ENCODE results near the gene KIR3DL1.
"Not testable (repeated sequence)": the region's sequence is repeated elsewhere in the genome, so short reads cannot be mapped to it uniquely, and the experiment has no call there.

KIR3DL1 gene

DNA sequence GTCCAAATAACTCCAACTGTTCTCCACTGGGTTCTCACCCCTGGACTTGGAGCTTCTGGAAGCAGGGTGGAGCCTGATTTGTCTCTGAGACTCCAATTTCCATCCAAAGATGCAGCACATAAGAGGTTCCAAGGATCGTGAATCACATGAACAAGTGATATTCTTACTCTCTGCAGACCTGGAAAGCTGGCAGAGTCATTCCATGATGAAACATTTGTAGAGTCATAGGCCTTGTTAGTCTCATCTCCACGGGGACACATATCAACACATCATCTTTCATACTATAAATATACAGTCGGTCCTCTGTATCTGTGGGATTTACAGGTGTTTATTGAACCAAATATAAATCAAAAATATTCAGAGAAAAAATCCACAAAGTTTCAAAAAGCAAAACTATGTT lies 1.7 kb upstream of the KIR3DL1 start:
- not testable (repeated sequence) for DNase-seq (ENCODE audit: low read depth, low spot score)

DNA sequence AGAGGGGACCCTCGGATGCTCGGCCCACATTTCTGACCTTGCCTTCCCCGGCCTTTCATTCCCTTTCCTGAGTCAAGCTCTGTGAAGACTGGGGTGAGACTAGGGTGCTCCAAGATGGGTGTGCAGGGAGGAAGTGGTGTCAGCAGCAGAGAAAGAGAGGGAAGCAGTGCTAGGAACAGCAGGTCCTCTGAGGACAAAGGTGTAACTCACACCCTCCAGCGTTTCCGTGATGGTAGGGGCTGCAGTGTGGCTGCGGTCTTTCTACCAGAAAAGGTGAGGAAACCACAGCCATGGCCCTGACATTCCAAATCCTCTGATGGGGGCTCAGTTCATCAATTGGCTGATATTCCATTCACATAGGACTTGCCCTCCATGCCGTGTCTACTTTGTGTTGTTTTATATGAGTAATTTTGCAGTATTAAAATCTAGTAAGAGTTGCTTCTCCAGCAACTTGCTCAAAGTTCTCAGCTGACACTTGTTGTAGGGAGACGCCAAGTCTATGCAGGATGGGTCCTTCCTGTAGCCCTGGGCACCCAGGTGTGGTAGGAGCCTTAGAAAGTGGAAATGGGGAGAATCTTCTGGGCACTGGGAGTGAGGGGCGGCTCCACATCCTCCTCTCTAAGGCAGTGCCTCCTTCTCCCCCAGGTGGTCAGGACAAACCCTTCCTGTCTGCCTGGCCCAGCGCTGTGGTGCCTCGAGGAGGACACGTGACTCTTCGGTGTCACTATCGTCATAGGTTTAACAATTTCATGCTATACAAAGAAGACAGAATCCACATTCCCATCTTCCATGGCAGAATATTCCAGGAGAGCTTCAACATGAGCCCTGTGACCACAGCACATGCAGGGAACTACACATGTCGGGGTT lies 1.6 kb downstream of the KIR3DL1 start:
- no peak for DNase-seq (ENCODE audit: low read depth, low spot score)

DNA sequence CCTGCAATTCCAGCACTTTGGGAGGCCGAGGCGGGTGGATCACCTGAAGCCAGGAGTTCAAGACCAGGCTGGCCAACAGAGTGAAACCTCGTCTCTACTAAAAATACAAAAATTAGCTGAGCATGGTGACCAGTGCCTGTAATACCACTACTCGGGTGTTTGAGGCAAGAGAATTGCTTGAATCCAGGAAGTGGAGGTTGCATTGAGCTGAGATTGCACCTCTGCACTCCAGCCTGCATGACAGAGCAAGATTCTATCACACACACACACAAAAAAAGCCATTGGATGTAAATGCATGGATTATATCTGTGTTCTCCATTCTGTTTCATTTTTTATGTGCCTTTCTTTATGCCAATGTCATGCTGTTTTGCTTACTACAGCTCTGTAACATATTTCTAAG lies 8.1 kb downstream of the KIR3DL1 start:
- DNase-seq (ENCODE audit: low read depth, low spot score) = not testable (repeated sequence)

DNA sequence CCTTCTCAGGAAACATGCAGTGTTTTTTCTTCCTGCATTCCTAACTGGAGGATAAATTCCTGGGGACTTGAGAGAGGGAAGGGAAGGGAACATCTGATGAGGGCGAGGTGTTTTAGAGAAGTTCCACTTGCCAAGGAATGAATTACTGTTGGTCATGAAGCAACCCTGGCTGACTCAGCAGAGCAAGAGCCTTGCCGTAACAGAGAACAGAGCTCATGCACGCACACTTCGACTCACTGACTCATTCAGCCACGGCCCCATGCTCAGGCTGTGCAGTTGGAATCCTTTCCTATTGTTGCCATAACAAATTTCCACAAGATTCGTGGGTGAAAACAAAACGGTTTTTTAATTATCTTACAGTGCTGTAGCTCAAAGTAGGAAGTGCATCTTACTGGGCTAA lies 9.1 kb downstream of the KIR3DL1 start:
- DNase-seq (ENCODE audit: low read depth, low spot score) = not testable (repeated sequence)

DNA sequence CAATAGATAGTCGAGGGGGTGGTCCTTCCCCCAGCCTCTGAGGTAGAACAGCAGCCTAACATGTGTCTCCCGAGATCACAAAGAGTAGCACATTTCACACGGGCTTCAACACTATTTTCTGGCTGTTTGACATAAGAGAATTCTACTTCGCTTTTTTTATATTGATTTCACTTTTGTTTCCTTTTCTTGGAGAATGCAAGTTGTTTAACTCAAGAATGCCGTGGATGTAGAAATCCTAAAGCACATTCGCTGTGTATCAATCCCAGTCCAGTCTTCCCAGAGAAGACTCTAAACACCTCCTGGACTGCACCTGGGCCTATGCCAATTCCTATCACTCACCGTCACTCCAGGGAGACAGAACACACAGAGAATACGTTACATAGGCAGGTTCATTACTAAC lies 11.8 kb downstream of the KIR3DL1 start:
- not testable (repeated sequence) for DNase-seq (ENCODE audit: low read depth, low spot score)

DNA sequence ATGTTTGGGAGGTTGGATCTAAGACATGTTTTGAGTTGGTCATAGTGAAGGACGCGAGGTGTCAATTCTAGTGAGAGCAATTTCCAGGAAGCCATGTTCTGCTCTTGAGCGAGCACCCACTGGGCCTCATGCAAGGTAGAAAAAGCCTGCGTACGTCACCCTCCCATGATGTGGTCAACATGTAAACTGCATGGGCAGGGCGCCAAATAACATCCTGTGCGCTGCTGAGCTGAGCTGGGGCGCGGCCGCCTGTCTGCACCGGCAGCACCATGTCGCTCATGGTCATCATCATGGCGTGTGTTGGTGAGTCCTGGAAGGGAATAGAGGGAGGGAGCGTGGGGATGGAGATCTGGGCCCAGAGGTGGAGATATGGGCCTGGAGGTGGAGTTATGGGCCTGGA lies 16.2 kb downstream of the KIR3DL1 start, which contains the start of gene KIR2DS4:
Gene KIR2DS4 (plus strand): TSS at position 181 of the 400 bp plus-strand sequence.
- not testable (repeated sequence) for DNase-seq (ENCODE audit: low read depth, low spot score)

DNA sequence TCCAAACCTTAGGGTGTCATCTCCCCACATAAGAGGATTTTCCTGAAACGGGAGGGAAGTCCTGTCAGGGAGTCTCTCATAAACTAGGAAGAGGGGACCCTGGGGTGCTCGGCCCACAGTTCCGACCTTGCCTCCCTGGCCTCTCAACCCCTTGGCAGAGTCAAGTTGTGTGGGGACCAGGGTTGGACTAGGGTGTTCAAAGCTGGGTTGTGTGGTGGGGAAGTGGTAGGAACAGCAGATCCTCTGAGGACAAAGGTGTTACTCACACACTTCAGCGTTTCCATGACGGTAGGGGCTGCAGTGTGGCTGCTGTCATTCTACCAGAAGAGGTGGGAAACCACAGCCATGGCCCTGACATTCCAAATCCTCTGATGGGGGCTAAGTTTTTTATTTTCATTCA lies 18.9 kb downstream of the KIR3DL1 start:
- not testable (repeated sequence) for DNase-seq (ENCODE audit: low read depth, low spot score)

DNA sequence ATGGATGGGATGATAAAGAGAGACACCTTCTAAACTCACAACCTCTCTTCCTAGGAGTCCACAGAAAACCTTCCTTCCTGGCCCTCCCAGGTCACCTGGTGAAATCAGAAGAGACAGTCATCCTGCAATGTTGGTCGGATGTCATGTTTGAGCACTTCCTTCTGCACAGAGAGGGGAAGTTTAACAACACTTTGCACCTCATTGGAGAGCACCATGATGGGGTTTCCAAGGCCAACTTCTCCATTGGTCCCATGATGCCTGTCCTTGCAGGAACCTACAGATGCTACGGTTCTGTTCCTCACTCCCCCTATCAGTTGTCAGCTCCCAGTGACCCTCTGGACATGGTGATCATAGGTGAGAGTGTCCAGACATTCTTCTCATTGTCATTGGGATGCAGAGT lies 21.3 kb downstream of the KIR3DL1 start:
- DNase-seq (ENCODE audit: low read depth, low spot score) = not testable (repeated sequence)

DNA sequence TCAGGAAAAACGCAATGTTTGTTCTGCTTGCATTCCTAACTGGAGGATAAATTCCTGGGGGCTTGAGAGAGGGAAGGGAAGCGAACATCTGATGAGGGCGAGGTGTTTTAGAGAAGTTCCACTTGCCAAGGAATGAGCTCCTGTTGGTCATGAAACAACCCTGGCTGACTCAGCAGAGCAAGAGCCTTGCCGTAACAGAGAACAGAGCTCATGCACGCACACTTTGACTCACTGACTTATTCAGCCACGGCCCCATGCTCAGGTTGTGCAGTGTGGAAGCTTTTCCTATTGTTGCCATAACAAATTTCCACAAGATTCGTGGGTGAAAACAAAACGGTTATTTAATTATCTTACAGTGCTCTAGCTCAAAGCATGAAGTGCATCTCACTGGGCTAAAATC lies 26.9 kb downstream of the KIR3DL1 start:
- not testable (repeated sequence) for DNase-seq (ENCODE audit: low read depth, low spot score)

DNA sequence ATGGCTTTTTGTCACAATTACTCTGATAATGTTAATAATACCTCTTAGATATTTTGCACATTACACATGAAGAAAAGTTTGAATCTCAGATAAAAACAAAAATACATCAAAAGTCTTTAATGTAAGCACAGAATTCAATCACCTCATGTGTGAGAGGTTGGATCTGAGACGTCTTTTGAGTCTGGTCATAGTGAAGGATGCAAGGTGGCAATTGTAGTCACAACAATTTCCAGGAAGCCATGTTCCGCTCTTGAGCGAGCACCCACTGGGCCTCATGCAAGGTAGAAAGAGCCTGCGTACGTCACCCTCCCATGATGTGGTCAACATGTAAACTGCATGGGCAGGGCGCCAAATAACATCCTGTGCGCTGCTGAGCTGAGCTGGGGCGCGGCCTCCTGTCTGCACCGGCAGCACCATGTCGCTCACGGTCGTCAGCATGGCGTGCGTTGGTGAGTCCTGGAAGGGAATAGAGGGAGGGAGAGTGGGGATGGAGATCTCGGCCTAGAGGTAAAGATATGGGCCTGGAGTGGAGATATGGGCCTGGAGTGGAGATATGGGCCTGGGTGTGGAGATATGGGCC lies 33.9 kb downstream of the KIR3DL1 start, which contains the start of gene KIR3DL2:
Gene KIR3DL2 (plus strand): TSS at position 383 of the 580 bp plus-strand sequence. CDS start 33 bp downstream, at position 416.
- DNase-seq (ENCODE audit: low read depth, low spot score) = not testable (repeated sequence)

DNA sequence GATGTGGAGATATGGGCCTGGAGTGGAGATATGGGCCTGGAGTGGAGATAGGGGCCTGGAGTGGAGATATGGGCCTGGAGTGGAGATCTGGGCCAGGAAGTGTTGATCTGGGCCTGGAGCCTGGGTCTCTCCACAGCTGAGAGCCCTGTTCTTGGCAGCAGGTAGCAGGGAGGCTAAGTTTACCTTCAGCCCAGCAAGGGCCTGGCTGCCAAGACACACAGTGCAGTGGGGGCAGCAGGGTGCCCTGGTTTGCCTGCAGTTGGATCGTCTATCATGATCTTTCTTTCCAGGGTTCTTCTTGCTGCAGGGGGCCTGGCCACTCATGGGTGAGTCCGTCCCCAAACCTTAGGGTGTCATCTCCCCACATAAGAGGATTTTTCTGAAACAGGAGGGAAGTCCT lies 34.7 kb downstream of the KIR3DL1 start:
- no peak for DNase-seq (ENCODE audit: low read depth, low spot score)

DNA sequence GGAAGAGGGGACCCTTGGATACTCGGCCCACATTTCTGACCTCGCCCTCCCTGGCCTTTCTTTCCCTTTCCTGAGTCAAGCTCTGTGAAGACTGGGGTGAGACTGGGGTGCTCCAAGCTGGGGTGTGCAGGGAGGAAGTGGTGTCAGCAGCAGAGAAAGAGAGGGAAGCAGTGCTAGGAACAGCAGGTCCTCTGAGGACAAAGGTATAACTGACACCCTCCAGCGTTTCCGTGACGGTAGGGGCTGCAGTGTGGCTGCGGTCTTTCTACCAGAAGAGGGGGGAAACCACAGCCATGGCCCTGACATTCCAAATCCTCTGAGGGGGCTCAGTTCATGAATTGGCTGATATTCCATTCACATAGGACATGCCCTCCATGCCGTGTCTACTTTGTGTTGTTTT lies 35.1 kb downstream of the KIR3DL1 start:
- DNase-seq (ENCODE audit: low read depth, low spot score) = no peak

DNA sequence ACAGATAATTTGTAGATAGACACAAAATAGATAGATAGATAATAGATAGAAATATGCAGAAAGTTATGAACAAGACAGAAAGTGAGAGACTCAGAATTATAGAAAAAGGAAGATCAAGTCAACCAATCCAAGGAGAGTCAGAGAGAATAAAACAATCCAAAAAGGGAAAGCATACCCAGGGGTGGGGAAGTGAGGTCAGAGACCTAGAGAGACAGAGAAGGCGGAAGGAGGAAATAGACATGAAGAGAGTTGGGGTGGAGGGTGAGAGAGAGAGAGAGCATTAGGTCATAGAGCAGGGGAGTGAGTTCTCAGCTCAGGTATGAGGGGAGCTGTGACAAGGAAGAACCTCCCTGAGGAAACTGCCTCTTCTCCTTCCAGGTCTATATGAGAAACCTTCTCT lies 39.0 kb downstream of the KIR3DL1 start:
- DNase-seq (ENCODE audit: low read depth, low spot score) = not testable (repeated sequence)

DNA sequence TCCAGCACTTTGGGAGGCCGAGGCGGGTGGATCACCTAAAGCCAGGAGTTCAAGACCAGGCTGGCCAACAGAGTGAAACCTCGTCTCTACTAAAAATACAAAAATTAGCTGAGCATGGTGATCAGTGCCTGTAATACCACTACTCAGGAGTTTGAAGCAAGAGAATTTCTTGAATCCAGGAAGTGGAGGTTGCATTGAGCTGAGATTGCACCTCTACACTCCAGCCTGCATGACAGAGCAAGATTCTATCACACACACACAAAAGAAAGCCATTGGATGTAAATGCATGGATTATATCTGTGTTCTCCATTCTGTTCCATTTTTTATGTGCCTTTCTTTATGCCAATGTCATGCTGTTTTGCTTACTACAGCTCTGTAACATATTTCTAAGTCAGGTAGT lies 42.2 kb downstream of the KIR3DL1 start:
- DNase-seq (ENCODE audit: low read depth, low spot score) = not testable (repeated sequence)

DNA sequence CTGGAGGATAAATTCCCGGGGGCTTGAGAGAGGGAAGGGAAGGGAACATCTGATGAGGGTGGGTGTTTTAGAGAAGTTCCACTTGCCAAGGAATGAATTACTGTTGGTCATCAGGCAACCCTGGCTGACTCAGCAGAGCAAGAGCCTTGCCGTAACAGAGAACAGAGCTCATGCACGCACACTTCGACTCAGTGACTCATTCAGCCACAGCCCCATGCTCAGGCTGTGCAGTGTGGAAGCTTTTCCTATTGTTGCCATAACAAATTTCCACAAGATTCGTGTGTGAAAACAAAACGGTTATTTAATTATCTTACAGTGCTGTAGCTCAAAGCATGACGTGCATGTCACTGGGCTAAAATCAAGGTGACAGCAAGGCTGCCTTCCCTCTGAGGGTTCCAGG lies 43.2 kb downstream of the KIR3DL1 start:
- not testable (repeated sequence) for DNase-seq (ENCODE audit: low read depth, low spot score)

DNA sequence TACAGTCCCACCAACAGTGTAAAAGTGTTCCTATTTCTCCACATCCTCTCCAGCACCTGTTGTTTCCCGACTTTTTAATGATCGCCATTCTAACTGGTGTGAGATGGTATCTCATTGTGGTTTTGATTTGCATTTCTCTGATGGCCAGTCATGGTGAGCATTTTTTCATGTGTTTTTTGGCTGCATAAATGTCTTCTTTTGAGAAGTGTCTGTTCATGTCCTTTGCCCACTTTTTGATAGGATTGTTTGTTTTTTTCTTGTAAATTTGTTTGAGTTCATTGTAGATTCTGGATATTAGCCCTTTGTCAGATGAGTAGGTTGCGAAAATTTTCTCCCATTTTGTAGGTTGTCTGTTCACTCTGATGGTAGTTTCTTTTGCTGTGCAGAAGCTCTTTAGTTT lies 47.2 kb downstream of the KIR3DL1 start:
- not testable (repeated sequence) for DNase-seq (ENCODE audit: low read depth, low spot score)

DNA sequence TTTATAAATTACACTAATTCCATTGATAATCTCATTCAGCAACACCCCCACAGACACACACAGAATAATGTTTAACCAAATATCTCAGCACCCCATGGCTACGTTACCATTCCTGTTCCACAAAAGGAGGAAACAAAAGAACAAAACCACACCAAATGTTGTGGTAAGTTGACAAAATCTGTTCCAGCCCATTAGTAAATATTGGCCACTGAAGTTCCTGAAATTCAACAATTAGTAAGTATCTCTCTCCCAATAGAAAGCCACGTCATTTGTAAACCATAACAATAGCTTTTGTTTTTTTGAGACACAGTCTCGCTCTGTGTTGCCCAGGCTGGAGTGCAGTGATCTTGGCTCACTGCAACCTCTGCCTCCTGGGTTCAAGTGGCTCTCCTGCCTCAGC lies 55.4 kb downstream of the KIR3DL1 start:
- DNase-seq (ENCODE audit: low read depth, low spot score) = no peak

DNA sequence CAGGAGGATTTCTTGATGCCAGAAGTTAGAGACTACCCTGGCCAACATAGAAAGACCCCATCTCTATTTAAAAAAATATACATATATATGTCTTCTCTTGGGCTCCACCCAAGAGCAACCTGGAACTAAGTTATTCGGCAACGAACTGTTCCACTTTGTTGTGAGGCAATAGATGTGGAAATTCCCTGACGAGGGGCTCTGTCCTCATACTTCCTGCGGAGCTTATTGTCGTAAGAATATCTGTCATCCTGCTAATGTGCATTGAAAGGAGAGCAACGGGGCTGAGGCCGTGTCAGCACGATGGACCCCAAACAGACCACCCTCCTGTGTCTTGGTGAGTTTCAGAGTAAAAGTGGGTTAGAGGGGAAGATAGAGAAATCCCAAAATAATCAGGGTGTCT lies 57.7 kb downstream of the KIR3DL1 start, which contains the start of gene FCAR:
Gene FCAR (plus strand): TSS at position 246 of the 400 bp plus-strand sequence. CDS start 55 bp downstream, at position 301.
- no peak for DNase-seq (ENCODE audit: low read depth, low spot score)

DNA sequence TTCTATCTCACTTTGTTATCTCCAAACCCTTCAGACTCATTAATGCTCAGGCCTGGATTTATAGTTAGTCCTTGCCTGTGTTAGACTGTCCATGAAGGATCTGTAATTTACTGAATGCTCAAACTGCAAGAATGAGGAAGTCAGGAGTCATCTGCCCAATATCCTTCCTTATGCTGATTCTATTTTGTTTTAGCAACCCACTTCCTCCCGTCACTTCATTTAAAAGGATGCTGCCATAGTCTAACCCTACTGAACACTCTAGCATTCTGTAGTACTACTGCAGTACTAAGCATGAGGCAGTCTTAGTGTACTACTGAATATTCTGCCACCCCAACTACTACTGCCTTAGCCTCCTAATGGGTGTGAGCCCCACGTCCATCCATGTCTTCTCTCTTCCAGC lies 59.2 kb downstream of the KIR3DL1 start:
- no peak for DNase-seq (ENCODE audit: low read depth, low spot score)

DNA sequence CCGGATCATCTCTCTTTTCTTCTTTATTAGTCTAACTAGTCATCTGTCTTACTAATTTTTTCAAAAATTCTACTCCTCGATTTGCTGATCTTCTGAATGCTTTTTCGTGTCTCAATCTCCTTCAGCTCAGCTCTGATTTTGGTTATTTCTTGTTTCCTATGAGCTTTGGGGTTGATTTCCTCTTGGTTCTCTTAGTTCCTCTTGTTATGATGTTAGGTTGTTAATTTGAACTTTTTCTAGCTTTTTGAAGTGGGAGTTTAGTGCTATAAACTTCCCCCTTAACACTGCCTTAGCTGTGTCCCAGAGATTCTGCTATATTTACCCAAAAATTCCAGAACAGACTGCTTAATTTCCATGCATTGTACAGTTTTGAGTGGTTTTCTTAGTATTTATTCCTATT lies 61.2 kb downstream of the KIR3DL1 start:
- DNase-seq (ENCODE audit: low read depth, low spot score) = no peak

Measured in astrocyte of the hippocampus (primary cell).